GM18907 (cell line): Measurements from ENCODE around the gene PPARG.
"Not testable (repeated sequence)": the region's sequence is repeated elsewhere in the genome, so short reads cannot be mapped to it uniquely, and the experiment has no call there.

Experiments used
- ATAC-seq: cut with Tn5 transposase; IDR thresholded peaks from one replicate; pipeline ENCODE4 v1.9.1; 2021; ENCODE audit warnings: mild to moderate bottlenecking, moderate library complexity; ENCODE audit not compliant: unreplicated experiment

The PPARG gene

GRCh38 chr3:12456441-12456840, 167.6 kb downstream of the PPARG start:
- no peak for ATAC-seq

GRCh38 chr3:12457380-12457779, 168.5 kb downstream of the PPARG start:
- ATAC-seq, result not testable (repeated sequence)

GRCh38 chr3:12458901-12459300, 170.0 kb downstream of the PPARG start:
- ATAC-seq, result no peak

DNA sequence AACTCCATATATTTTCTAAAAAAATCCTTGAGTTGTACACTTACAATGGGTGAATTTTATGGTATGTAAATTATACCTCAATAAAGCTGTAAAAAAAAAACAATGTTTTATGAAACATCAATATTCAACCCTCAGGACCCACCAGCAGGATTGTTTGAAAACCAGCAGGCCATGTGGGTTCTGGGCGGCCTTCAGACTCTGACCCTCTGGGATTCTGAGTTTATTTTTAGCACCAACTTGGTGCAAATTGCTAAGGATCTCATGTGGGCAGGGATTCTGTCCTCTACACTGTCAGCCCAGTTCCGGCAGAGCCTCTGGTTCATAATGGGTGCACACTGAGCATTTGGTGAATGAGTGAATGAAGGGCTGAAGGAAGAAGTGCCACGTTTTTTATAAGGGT, 171.3 kb downstream of the PPARG start:
- ATAC-seq, result no peak

- no peak for ATAC-seq
Observed at GRCh38 chr3:12461097-12461649, 172.3 kb downstream of the PPARG start.

- ATAC-seq, result no peak
Observed at GRCh38 chr3:12462159-12462947, 173.5 kb downstream of the PPARG start.

DNA sequence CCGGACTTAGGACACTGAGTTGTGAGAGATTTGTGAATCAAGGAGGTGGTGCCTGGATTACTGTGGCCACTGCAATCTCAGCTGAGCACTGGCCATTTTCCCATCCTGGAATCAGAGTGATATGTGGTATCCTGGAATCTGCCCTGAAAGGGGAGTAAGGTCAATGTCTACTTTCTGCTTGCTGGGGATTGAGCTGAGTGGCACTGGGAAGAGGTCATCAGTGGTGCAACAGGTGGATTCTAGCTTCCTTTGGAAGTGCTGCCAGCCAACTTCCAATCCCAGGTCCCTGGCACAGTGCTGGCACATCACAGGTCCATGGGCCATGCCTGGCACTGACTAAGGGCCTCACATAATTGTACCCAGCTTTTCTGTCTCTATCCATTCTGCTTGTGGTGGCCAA, 174.8 kb downstream of the PPARG start:
- ATAC-seq, result no peak

- ATAC-seq, result no peak
Observed at GRCh38 chr3:12464181-12464580, 175.3 kb downstream of the PPARG start.

- no peak for ATAC-seq
Observed at GRCh38 chr3:12465151-12465835, 176.4 kb downstream of the PPARG start.

DNA sequence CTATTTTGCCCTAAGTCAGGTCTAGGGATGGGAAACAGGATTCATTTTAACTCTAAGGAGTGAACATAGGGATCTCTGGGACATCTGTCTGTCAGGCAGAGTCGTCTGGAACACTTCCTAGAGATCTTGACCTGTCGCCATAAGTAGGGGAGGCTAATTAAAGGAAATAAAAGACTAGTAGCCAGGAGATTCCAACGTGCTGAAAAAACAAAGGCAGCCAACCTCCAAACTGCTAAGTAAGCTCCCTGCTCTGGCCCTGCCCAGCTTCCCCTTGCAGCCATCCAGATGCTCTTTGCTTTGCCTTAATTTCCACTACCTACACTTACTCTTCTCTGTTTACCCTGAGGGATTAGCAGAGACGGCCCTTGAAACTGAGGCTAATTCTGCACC, 177.0 kb downstream of the PPARG start:
- no peak for ATAC-seq

DNA sequence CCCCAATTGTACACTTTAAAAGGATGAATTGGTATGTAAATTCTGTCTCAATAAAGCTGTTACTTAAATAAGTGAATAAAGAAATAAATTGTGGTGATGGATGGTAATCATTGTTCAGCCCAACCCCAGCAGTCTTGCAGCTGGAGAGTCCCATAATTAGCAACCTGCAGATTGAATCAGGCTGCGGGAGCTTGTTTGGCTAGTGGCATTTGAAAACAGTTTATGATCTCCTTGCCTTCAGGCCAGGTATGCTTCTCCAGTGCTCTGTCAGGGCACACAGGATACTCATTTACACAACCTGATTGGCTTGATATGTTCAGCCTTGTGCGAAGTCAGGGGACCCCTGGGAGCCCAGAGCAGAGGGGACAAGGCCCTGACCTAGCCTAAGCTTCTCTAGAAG, 178.9 kb downstream of the PPARG start:
- ATAC-seq, result no peak

- no peak for ATAC-seq
Observed at GRCh38 chr3:12468276-12468675, 179.4 kb downstream of the PPARG start.

DNA sequence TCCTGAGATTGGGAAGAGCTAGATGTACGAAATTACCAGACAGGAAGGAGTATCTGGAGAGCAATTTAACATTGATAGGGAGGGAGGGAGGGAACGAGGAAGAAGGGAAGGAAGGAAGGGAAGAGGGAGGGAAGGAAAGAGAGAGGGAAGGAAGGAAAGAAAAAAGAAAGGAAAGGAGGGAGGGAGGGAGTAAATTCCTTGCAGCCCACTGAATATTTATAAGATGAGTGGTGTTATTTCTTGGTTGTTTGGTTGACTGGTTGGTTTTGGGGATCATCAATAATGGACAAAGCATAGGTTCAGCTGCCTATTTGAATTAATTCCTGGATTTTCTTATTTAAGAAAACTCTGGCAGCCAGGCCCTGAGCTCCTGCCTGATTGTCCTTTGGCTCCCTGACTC, 179.9 kb downstream of the PPARG start:
- no peak for ATAC-seq

GRCh38 chr3:12469222-12469621, 180.4 kb downstream of the PPARG start:
- ATAC-seq, result not testable (repeated sequence)

- no peak for ATAC-seq
Observed at GRCh38 chr3:12470111-12470510, 181.2 kb downstream of the PPARG start.

- no peak for ATAC-seq
Observed at GRCh38 chr3:12470680-12471079, 181.8 kb downstream of the PPARG start.

DNA sequence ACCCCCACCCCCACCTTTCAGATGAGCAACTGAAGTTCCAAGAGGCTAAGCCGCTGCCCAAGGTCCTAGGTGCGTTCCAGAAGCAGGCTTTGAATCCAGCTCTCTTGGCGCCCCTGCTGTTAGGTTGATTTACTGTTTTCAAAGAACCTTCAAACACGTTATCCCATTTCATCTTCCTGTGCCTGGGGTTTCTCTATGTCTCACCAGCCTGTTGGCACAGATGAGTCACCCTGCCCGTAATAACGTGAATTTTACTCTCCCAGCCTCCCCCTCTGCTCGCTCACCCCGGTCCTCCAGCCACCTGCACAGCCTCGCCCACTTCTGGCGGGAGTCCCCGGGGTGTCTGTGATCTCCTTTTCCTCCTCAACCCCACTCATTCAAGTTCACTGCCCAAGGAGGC, 182.4 kb downstream of the PPARG start:
- no peak for ATAC-seq

- ATAC-seq, result no peak
Observed at GRCh38 chr3:12472000-12472610, 183.2 kb downstream of the PPARG start.

DNA sequence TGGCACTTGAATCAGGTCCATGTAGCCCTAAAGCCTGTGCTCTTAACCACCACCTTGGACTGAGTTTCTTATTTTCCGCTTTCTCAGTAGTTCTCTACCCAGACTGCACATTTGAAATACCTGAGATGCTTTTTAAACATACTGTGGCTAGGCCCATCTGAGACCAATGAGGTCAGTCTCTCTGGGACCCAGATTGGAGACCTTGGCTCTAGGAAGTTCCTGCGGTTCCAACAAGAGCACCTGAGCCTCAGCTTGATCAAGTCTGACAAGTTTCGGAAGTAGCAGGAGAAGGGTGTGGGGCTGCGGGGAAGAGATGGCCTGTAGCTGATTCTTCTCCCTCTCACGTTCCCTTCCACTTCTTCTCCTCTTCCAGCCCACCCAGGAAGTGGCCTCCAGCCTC, 183.9 kb downstream of the PPARG start:
- ATAC-seq, result no peak

DNA sequence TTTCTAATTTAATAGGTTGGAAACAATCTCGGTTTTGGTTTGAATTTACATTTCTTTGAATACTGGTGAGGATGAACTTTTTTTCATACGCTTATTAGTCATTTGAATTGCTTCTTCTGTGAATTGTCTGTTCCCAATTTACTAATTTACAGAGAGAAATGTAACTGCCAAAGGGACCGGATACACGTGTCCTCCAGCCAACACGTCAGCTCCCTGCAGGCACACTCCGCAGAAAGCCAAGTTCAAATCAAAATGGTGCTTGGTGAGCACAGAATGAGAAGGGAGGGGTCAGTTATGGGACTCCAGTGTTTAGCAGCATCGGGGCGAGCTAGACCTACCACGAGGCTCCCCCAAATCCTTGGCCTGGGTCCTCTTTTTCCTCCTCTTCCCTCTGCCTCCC, 184.6 kb downstream of the PPARG start:
- ATAC-seq, result no peak

DNA sequence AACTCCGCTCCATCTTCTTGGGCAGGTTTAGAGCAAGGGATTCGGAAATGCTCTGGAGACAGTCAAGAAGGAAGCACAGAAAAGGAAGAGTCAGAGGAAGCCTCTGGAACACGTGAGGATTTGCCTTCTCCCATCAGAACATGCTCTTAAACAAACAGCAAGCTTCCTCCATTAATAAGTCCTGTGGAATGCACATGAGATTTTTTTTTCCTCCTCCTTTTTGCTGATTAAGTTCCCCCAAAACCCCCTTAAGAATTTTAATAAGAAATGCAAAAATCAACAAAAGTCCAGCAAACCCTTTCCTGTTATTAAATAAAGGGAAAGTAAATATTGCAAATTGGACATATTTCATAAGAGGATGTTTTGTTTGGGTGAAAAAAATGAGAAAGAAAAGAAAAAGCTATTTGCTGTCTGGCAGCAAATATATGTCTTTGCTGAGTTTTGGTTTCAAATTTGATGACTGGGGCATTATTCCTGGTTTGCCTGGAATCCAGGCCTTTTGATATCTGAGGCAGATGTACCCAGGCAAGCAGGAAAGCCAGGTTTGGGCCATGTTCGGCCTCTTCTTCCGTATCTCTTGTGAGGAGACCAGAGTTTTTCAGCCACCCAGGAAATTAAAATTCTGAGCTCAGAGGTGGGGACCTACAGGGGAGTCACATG, 187.5 kb downstream of the PPARG start:
- ATAC-seq, result no peak
